WERI-Rb-1 (cell line): ENCODE results near the gene KCNB1.
A peak's percentile ranks its signal among the peaks of the same experiment; 100 is the strongest.

Experiments used
- DNase-seq: peaks from one replicate; pipeline ENCODE4 v3.0.0-alpha.2; 2020
- H3K27ac ChIP-seq: fragments of 250-450 bp; sonication (Bioruptor Pico); 2 replicates; pipeline ENCODE4 v1.5.1; 2020; ENCODE audit warnings: mild to moderate bottlenecking, moderate library complexity
- H3K27me3 ChIP-seq: fragments of 250-450 bp; sonication (Bioruptor Pico); 2 replicates; pipeline ENCODE4 v1.5.1; 2021; ENCODE audit warnings: mild to moderate bottlenecking, low read depth, moderate library complexity; ENCODE audit not compliant: insufficient read depth, severe bottlenecking
- H3K36me3 ChIP-seq: fragments of 250-450 bp; sonication (Bioruptor Pico); 2 replicates; pipeline ENCODE4 v1.5.1; 2020; ENCODE audit warnings: mild to moderate bottlenecking, moderate library complexity
- H3K4me3 ChIP-seq: 2 replicates; pipeline ENCODE4 v1.5.1; 2011; ENCODE audit warnings: low read depth, mild to moderate bottlenecking, control low read depth, low read length
- H3K9me3 ChIP-seq: fragments of 250-450 bp; sonication (Bioruptor Pico); 2 replicates; pipeline ENCODE4 v1.5.1; 2021; ENCODE audit warnings: mild to moderate bottlenecking, moderate library complexity; ENCODE audit not compliant: severe bottlenecking
- CTCF ChIP-seq: IDR thresholded peaks from 2 replicates; pipeline ENCODE4 v1.5.1; 2011; ENCODE audit warnings: low read depth, mild to moderate bottlenecking, control low read depth, inconsistent platforms, low read length

Gene KCNB1

GRCh38 chr20:49408509-49409104 is 73.9 kb downstream of the KCNB1 start:
- no peaks in the 10 kb centered on the region for H3K27me3 ChIP-seq
- no peak for DNase-seq
- H3K9me3 ChIP-seq: no peaks in the 10 kb centered on the region
- no peak overlapping the region for H3K27ac ChIP-seq
- H3K4me3 ChIP-seq: no peak overlapping the region
- H3K36me3 ChIP-seq: no peaks in the 10 kb centered on the region
- TF ChIP-seq CTCF: no peak

- no peak for DNase-seq
- no peak for TF ChIP-seq CTCF
- Histone ChIP-seq H3K36me3 (0 out of 2 replicates have a peak, but pooled peaks cover 6% of the 10 kb centered on the region), H3K9me3 (peaks cover 3% of the 10 kb centered on the region), H3K4me3 (no peak overlapping the region), H3K27me3 (no peaks in the 10 kb centered on the region), H3K27ac (no peak overlapping the region)
Measured at GRCh38 chr20:49406666-49407065, 75.8 kb downstream of the KCNB1 start.

- peaks cover 3% of the 10 kb centered on the region for H3K9me3 ChIP-seq
- no peak overlapping the region for H3K4me3 ChIP-seq
- TF ChIP-seq CTCF: no peak
- no peaks in the 10 kb centered on the region for H3K27me3 ChIP-seq
- no peak for DNase-seq
- H3K27ac ChIP-seq: no peak overlapping the region
- H3K36me3 ChIP-seq: 0 out of 2 replicates have a peak, but pooled peaks cover 6% of the 10 kb centered on the region
Measured at GRCh38 chr20:49405696-49406095, 76.8 kb downstream of the KCNB1 start.

GRCh38 chr20:49405062-49405683 is 77.3 kb downstream of the KCNB1 start:
- Histone ChIP-seq H3K27me3 (no peaks in the 10 kb centered on the region), H3K36me3 (0 out of 2 replicates have a peak, but pooled peaks cover 6% of the 10 kb centered on the region)
- no peak for DNase-seq

GRCh38 chr20:49404461-49404860 is 78.0 kb downstream of the KCNB1 start:
- H3K27ac ChIP-seq: peak overlapping the region; percentile 52
- H3K27me3 ChIP-seq: no peaks in the 10 kb centered on the region
- peaks cover 3% of the 10 kb centered on the region for H3K9me3 ChIP-seq
- TF ChIP-seq CTCF: no peak
- DNase-seq: no peak
- H3K4me3 ChIP-seq: no peak overlapping the region
- 0 out of 2 replicates have a peak, but pooled peaks cover 6% of the 10 kb centered on the region for H3K36me3 ChIP-seq

More at GRCh38 chr20:49405062-49405683, 77.3 kb downstream of the KCNB1 start:
- TF ChIP-seq CTCF: no peak
- Histone ChIP-seq H3K9me3 (peaks cover 3% of the 10 kb centered on the region), H3K27ac (no peak overlapping the region), H3K4me3 (no peak overlapping the region)
